DMS 273 (cell line): ENCODE data around the gene MRPS10.
"Not testable (repeated sequence)": the region's sequence is repeated elsewhere in the genome, so short reads cannot be mapped to it uniquely, and the experiment has no call there.

Experiments used
- DNase-seq: peaks from one replicate; lab custom pipeline; 2025; ENCODE audit not compliant: unreplicated experiment; lab: John Stamatoyannopoulos, UW

MRPS10 gene

GRCh38 chr6:42239333-42239732 is 21.7 kb upstream of the MRPS10 start:
- peak; percentile 55 for DNase-seq

DNA sequence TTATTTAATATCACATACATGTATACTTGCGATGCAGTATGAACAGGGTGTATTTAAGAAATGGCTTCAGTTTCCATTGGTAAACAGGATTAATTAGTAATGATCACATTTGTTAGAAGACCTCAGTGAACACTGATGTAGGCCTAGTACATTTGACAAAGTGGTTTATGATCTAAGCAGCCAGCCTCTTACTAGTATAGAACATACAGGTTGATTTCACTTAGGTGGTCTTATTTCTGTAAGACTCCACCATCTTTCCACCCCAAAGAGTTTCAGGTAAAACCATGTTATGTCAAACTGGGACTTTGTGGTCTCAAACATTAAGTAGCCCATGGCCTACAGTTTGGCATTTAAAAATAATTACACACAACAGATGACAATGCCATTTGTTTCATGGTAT is 20.2 kb upstream of the MRPS10 start:
- DNase-seq: no peak

GRCh38 chr6:42236682-42237473 is 19.2 kb upstream of the MRPS10 start:
- no peak for DNase-seq

- DNase-seq: no peak
Measured at GRCh38 chr6:42236030-42236429, 18.4 kb upstream of the MRPS10 start.

GRCh38 chr6:42232035-42232434 is 14.4 kb upstream of the MRPS10 start:
- no peak for DNase-seq

GRCh38 chr6:42230345-42231321 is 13.0 kb upstream of the MRPS10 start:
- peak; percentile 39 for DNase-seq

GRCh38 chr6:42229506-42230119 is 12.0 kb upstream of the MRPS10 start:
- no peak for DNase-seq

GRCh38 chr6:42228305-42228704 is 10.6 kb upstream of the MRPS10 start:
- no peak for DNase-seq

DNA sequence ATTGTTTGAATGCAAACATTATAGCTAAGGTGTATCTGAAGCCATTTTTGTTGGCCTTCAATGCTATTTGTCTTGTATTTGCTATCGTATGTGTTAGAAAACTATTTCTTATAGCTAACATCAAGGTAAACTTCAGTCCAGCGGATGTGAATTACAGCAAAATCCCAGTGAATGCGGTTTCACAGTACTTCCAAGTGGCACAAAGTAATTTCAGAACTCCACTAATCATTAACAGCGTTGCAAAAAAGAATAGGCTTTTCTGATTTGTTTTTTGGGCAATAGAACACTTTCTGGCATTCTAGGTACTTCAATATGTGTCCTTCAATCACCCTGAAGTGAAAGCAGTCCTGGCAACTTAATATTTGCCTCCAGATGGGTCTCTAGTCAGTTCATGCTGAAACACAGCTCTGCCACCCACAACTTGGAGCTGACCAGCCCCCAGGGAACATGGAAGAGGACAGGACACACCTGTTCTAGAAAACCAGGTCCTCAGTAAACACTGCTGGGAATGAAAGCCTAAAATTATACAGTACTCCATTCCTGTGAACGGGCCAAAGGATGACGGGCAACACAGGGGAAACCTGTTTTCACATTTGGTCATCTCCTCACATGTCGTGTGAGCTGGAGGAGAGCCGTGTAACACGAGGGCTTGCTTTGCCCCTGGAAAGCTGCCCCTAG is 9.7 kb upstream of the MRPS10 start:
- no peak for DNase-seq

DNA sequence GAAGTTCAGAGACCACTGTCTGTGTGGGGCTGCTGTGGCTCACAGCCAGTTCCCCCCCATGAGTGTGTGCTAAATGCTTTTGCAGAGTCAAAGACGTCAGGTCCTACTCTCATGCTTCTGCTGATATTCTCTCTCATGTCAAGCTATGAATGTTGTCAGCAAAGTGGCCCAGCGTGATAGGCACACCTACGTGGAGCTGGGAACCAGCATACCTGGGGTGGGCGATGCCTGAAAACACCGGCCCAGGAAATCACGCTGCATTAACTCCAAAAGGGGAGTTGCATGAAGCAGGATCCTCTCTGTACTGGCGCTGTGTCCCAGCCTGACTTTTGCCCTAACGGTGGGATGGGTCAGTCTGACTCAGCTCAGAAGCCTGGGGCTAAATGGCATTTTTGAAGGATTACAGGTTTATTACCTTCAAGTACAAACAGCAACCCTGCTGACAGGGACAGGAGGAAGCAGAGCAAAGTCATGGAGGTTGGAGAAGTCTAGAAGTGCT is 9.0 kb upstream of the MRPS10 start:
- no peak for DNase-seq

GRCh38 chr6:42226161-42226611 is 8.5 kb upstream of the MRPS10 start:
- DNase-seq: no peak

- DNase-seq: no peak
Measured at GRCh38 chr6:42225419-42225818, 7.8 kb upstream of the MRPS10 start.

- no peak for DNase-seq
Measured at GRCh38 chr6:42225029-42225339, 7.3 kb upstream of the MRPS10 start.

GRCh38 chr6:42224222-42225028 is 6.8 kb upstream of the MRPS10 start:
- no peak for DNase-seq

GRCh38 chr6:42222448-42222847 is 4.8 kb upstream of the MRPS10 start:
- no peak for DNase-seq

DNA sequence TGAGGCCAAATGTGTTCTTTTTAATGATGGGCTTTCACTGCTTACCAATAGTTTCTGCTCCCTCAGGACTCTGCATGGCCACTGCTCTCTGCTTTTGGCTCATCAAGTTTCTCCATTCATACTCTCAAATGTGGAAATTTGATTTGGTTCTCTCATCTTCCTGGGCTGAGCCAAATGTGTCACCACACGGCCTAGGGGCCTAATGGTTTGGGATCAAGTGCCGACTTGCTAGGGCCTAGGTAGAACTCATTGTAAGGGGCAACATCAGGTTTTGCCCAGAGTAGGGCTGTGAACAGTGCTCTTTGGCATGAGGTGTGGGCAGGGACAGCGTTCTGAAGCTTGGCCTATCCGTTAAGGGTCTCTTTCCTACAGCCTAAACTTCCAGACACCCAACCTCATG is 3.9 kb upstream of the MRPS10 start:
- DNase-seq: no peak

GRCh38 chr6:42220807-42221206 is 3.1 kb upstream of the MRPS10 start:
- no peak for DNase-seq

DNA sequence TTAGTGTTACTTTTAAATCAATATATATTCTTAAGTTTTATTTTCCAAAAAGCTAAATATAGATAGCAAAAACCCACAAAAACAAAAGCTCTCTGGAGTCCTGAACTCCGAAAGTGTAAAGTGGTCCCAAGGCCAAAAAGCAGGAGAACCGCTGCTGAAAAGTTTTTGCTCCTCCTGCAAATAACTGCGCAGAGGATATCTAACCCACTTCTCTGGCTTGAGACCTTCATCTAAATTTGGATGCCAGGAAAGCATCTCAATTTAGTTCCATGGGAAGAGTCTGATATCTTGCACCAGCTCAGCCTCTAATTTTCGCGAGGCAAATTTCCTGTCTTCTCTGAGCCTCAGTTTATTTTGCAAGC is 523 bp downstream of the MRPS10 start:
- DNase-seq: peak; percentile 43

GRCh38 chr6:42216495-42216894 is 1.2 kb downstream of the MRPS10 start:
- DNase-seq: not testable (repeated sequence)

DNA sequence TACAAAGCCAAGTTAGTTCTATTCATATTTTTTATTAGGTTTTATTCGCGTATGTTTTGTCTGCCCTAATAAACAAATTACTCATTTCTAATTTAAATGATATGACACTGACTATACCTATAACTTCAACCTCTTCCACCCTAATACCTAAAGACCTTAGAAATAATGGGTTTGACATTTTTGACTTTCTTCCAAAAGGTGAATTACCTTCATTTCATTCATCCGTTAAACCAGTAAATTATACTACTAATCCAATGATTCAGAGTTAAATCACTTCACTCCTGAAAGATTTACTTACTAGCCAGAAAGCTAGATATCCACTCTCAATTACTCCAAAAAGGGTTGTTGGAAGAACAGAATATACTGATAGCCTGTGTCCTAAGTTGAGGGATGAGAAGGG is 5.2 kb downstream of the MRPS10 start:
- no peak for DNase-seq
